Measurements from ENCODE around the gene AS3MT.
"Not testable (repeated sequence)": the region's sequence is repeated elsewhere in the genome, so short reads cannot be mapped to it uniquely, and the experiment has no call there.

AS3MT gene

GRCh38 chr10:102869258-102870198 is at the start of gene AS3MT:
AS3MT (plus strand) TSS chr10:102869470; CDS start chr10:102869593, 123 bp downstream.
- no peak within 1 kb of the TSS for H3K27ac Mint-ChIP-seq
- no peaks in the 10 kb centered on the region for H3K36me3 Mint-ChIP-seq
- CTCF ChIA-PET = no interaction called here
- DNase-seq = peak; percentile 35
- H3K27me3 Mint-ChIP-seq = peaks cover 23% of the 10 kb centered on the region
- H3K4me3 Mint-ChIP-seq = peak within 1 kb of the TSS; percentile 66
- no peaks in the 10 kb centered on the region for H3K9me3 Mint-ChIP-seq
- peaks cover 11% of the 10 kb centered on the region for H3K4me1 Mint-ChIP-seq

- H3K4me1 Mint-ChIP-seq, H3K4me3 Mint-ChIP-seq, H3K36me3 Mint-ChIP-seq, H3K9me3 Mint-ChIP-seq, H3K27ac Mint-ChIP-seq, DNase-seq, CTCF ChIA-PET: not testable (repeated sequence)
- H3K27me3 Mint-ChIP-seq = peaks cover 10% of the 10 kb centered on the region
These were observed 49.3 kb upstream of the AS3MT start for GRCh38 chr10:102820008-102820407.

GRCh38 chr10:102822222-102822621 is 47.0 kb upstream of the AS3MT start:
- Mint-ChIP-seq H3K4me3 (no peak overlapping the region), H3K27me3 (peaks cover 16% of the 10 kb centered on the region), H3K4me1 (no peaks in the 10 kb centered on the region), H3K27ac (no peak overlapping the region), H3K36me3 (no peaks in the 10 kb centered on the region), H3K9me3 (no peaks in the 10 kb centered on the region)
- CTCF ChIA-PET = no interaction called here
- DNase-seq = no peak

- DNase-seq = no peak
- no peak overlapping the region for H3K4me3 Mint-ChIP-seq
These were observed 44.6 kb upstream of the AS3MT start for GRCh38 chr10:102824664-102825063.

GRCh38 chr10:102826148-102826796 is 43.0 kb upstream of the AS3MT start:
- Mint-ChIP-seq H3K36me3 (no peaks in the 10 kb centered on the region), H3K4me3 (no peak overlapping the region), H3K9me3 (no peaks in the 10 kb centered on the region), H3K27ac (no peak overlapping the region), H3K4me1 (no peaks in the 10 kb centered on the region), H3K27me3 (peaks cover 17% of the 10 kb centered on the region)
- CTCF ChIA-PET = interaction anchor here (0.6 to 1.1 kb wide), 4 partner anchors 75 to 237 kb away, joined by 3 read pairs; no protein-coding TSS in a partner anchor
- no peak for DNase-seq

More at GRCh38 chr10:102824664-102825063, 44.6 kb upstream of the AS3MT start:
- H3K27ac Mint-ChIP-seq = peak overlapping the region; percentile 65
- CTCF ChIA-PET = no interaction called here
- H3K36me3 Mint-ChIP-seq = no peaks in the 10 kb centered on the region
- no peaks in the 10 kb centered on the region for H3K4me1 Mint-ChIP-seq
- H3K9me3 Mint-ChIP-seq = no peaks in the 10 kb centered on the region
- H3K27me3 Mint-ChIP-seq = peaks cover 17% of the 10 kb centered on the region

- H3K27ac Mint-ChIP-seq = no peak overlapping the region
- H3K9me3 Mint-ChIP-seq = no peaks in the 10 kb centered on the region
- CTCF ChIA-PET = no interaction called here
These were observed 41.7 kb upstream of the AS3MT start for GRCh38 chr10:102827597-102827975.

GRCh38 chr10:102831322-102832071 is 37.8 kb upstream of the AS3MT start:
- CTCF ChIA-PET = interaction anchor here (0.6 to 1.5 kb wide), 2 partner anchors 8 to 70 kb away, joined by 3 read pairs; no protein-coding TSS in a partner anchor
- Mint-ChIP-seq H3K36me3 (no peaks in the 10 kb centered on the region), H3K4me3 (no peak overlapping the region), H3K9me3 (no peaks in the 10 kb centered on the region), H3K4me1 (no peaks in the 10 kb centered on the region), H3K27ac (no peak overlapping the region), H3K27me3 (peaks cover 12% of the 10 kb centered on the region)
- DNase-seq = no peak

More at GRCh38 chr10:102827597-102827975, 41.7 kb upstream of the AS3MT start:
- H3K27me3 Mint-ChIP-seq = peaks cover 20% of the 10 kb centered on the region
- no peaks in the 10 kb centered on the region for H3K36me3 Mint-ChIP-seq
- H3K4me1 Mint-ChIP-seq = no peaks in the 10 kb centered on the region
- H3K4me3 Mint-ChIP-seq = no peak overlapping the region
- DNase-seq = no peak

GRCh38 chr10:102832248-102832647 is 37.0 kb upstream of the AS3MT start:
- Mint-ChIP-seq H3K27ac (no peak overlapping the region), H3K4me3 (no peak overlapping the region), H3K9me3 (no peaks in the 10 kb centered on the region), H3K4me1 (no peaks in the 10 kb centered on the region), H3K36me3 (no peaks in the 10 kb centered on the region), H3K27me3 (peaks cover 12% of the 10 kb centered on the region)
- no peak for DNase-seq
- CTCF ChIA-PET = interaction anchor here (1.0 to 1.5 kb wide), 3 partner anchors 9 to 238 kb away, joined by 3 read pairs; no protein-coding TSS in a partner anchor

- no peak overlapping the region for H3K27ac Mint-ChIP-seq
- H3K36me3 Mint-ChIP-seq = no peaks in the 10 kb centered on the region
- peaks cover 14% of the 10 kb centered on the region for H3K27me3 Mint-ChIP-seq
- CTCF ChIA-PET = interaction anchor here (1.0 to 5.5 kb wide), 3 partner anchors 69 to 237 kb away, joined by 3 to 72 read pairs (median 3); no protein-coding TSS in a partner anchor
- no peaks in the 10 kb centered on the region for H3K4me1 Mint-ChIP-seq
- DNase-seq = no peak
- no peak overlapping the region for H3K4me3 Mint-ChIP-seq
- peaks cover 3% of the 10 kb centered on the region for H3K9me3 Mint-ChIP-seq
These were observed 36.3 kb upstream of the AS3MT start for GRCh38 chr10:102832987-102833386.

GRCh38 chr10:102834143-102834542 is 35.1 kb upstream of the AS3MT start:
- H3K9me3 Mint-ChIP-seq = peaks cover 6% of the 10 kb centered on the region
- no peaks in the 10 kb centered on the region for H3K4me1 Mint-ChIP-seq
- H3K4me3 Mint-ChIP-seq = no peak overlapping the region
- CTCF ChIA-PET = interaction anchor here (1.1 to 5.5 kb wide), 5 partner anchors 12 to 79 kb away, joined by 3 to 72 read pairs (median 4); partner anchors contain the start of gene BORCS7
- DNase-seq = no peak
- H3K27me3 Mint-ChIP-seq = peaks cover 17% of the 10 kb centered on the region
- no peak overlapping the region for H3K27ac Mint-ChIP-seq
- H3K36me3 Mint-ChIP-seq = no peaks in the 10 kb centered on the region

- peaks cover 6% of the 10 kb centered on the region for H3K9me3 Mint-ChIP-seq
- H3K36me3 Mint-ChIP-seq = no peaks in the 10 kb centered on the region
- peak; percentile 85 for DNase-seq
- H3K27me3 Mint-ChIP-seq = peaks cover 15% of the 10 kb centered on the region
- no peak overlapping the region for H3K27ac Mint-ChIP-seq
- CTCF ChIA-PET = interaction anchor here (0.7 to 5.5 kb wide), 18 partner anchors 11 to 576 kb away, joined by 3 to 72 read pairs (median 4); partner anchors contain the start of gene BORCS7
- H3K4me3 Mint-ChIP-seq = no peak overlapping the region
- no peaks in the 10 kb centered on the region for H3K4me1 Mint-ChIP-seq
These were observed 34.2 kb upstream of the AS3MT start for GRCh38 chr10:102835007-102835482.

- no peak within 1 kb of the TSS for H3K27ac Mint-ChIP-seq
- H3K4me3 Mint-ChIP-seq = no peak within 1 kb of the TSS
- no peaks in the 10 kb centered on the region for H3K36me3 Mint-ChIP-seq
- DNase-seq = no peak
- peaks cover 12% of the 10 kb centered on the region for H3K27me3 Mint-ChIP-seq
- CTCF ChIA-PET = interaction anchor here (0.7 to 5.5 kb wide), 6 partner anchors 59 to 407 kb away, joined by 3 to 72 read pairs (median 4); no protein-coding TSS in a partner anchor
- peaks cover 6% of the 10 kb centered on the region for H3K9me3 Mint-ChIP-seq
- no peaks in the 10 kb centered on the region for H3K4me1 Mint-ChIP-seq
These were observed 32.0 kb upstream of the AS3MT start, which contains the start of gene CYP17A1 for GRCh38 chr10:102837230-102837721. CYP17A1 (minus strand) TSS chr10:102837413; CDS start chr10:102837361, 52 bp downstream.

- not testable (repeated sequence) for H3K36me3 Mint-ChIP-seq, DNase-seq, H3K4me1 Mint-ChIP-seq, H3K27ac Mint-ChIP-seq, H3K9me3 Mint-ChIP-seq, H3K4me3 Mint-ChIP-seq
- peaks cover 12% of the 10 kb centered on the region for H3K27me3 Mint-ChIP-seq
- CTCF ChIA-PET = interaction anchor here (1.2 to 5.5 kb wide), 2 partner anchors 64 to 86 kb away, joined by 3 to 72 read pairs; no protein-coding TSS in a partner anchor
These were observed 30.9 kb upstream of the AS3MT start for GRCh38 chr10:102838276-102838927.
